Measurements from ENCODE around the gene ZFR2.

DNA sequence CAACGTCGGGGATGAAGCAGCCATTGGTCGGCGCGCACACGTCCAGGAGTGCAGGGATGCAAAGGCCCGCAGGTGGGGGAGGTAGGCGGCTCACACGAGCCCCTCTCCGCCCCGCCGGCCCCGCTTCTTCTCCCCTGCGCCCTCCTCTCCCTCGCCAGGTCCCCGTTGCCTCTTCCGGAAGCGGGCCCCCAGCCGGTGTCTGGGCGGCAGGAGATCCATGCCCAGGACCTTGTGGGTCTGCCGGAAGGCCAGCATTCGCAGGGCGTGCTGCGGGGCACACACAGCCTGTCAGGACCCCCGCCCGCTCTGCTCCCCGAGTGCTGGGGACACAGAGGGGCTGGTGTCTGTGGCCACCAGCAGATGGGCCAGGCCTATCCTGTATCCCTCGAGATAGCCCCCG, 63.0 kb downstream of the ZFR2 start:
- TF ChIP-seq, protein P1, sequence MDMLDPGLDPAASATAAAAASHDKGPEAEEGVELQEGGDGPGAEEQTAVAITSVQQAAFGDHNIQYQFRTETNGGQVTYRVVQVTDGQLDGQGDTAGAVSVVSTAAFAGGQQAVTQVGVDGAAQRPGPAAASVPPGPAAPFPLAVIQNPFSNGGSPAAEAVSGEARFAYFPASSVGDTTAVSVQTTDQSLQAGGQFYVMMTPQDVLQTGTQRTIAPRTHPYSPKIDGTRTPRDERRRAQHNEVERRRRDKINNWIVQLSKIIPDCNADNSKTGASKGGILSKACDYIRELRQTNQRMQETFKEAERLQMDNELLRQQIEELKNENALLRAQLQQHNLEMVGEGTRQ (IDR thresholded peaks at IDR 0.05; ENCODE audit: borderline replicate concordance, low read depth, low read length): no peak
- TF ChIP-seq, protein P2, sequence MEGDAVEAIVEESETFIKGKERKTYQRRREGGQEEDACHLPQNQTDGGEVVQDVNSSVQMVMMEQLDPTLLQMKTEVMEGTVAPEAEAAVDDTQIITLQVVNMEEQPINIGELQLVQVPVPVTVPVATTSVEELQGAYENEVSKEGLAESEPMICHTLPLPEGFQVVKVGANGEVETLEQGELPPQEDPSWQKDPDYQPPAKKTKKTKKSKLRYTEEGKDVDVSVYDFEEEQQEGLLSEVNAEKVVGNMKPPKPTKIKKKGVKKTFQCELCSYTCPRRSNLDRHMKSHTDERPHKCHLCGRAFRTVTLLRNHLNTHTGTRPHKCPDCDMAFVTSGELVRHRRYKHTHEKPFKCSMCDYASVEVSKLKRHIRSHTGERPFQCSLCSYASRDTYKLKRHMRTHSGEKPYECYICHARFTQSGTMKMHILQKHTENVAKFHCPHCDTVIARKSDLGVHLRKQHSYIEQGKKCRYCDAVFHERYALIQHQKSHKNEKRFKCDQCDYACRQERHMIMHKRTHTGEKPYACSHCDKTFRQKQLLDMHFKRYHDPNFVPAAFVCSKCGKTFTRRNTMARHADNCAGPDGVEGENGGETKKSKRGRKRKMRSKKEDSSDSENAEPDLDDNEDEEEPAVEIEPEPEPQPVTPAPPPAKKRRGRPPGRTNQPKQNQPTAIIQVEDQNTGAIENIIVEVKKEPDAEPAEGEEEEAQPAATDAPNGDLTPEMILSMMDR (IDR thresholded peaks at IDR 0.05 in 2 of 3, conservative IDR thresholded peaks at IDR 0.05 in 1 of 3; ENCODE audit: control insufficient read depth in 2 of 3, extremely low read depth in 1 of 3, insufficient read depth in 1 of 3, low read depth in 3 of 3, low read length in 3 of 3): no peak
- TF ChIP-seq HDAC2 (IDR thresholded peaks at IDR 0.05) (no peak), CREM (IDR thresholded peaks at IDR 0.05; ENCODE audit: low read depth) (no peak), RAD51 (IDR thresholded peaks at IDR 0.05) (no peak), POLR2A (IDR thresholded peaks at IDR 0.05; ENCODE audit: low read depth, low read length) (no peak), BMI1 (IDR thresholded peaks at IDR 0.05; ENCODE audit: borderline replicate concordance) (no peak), ZNF274 (IDR thresholded peaks at IDR 0.05; ENCODE audit: insufficient read depth, insufficient read length) (no peak), SIN3A (IDR thresholded peaks at IDR 0.05; ENCODE audit: low read depth, low read length) (no peak)
- TF ChIP-seq, protein P3, sequence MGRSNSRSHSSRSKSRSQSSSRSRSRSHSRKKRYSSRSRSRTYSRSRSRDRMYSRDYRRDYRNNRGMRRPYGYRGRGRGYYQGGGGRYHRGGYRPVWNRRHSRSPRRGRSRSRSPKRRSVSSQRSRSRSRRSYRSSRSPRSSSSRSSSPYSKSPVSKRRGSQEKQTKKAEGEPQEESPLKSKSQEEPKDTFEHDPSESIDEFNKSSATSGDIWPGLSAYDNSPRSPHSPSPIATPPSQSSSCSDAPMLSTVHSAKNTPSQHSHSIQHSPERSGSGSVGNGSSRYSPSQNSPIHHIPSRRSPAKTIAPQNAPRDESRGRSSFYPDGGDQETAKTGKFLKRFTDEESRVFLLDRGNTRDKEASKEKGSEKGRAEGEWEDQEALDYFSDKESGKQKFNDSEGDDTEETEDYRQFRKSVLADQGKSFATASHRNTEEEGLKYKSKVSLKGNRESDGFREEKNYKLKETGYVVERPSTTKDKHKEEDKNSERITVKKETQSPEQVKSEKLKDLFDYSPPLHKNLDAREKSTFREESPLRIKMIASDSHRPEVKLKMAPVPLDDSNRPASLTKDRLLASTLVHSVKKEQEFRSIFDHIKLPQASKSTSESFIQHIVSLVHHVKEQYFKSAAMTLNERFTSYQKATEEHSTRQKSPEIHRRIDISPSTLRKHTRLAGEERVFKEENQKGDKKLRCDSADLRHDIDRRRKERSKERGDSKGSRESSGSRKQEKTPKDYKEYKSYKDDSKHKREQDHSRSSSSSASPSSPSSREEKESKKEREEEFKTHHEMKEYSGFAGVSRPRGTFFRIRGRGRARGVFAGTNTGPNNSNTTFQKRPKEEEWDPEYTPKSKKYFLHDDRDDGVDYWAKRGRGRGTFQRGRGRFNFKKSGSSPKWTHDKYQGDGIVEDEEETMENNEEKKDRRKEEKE (IDR thresholded peaks at IDR 0.05): no peak
- TF ChIP-seq, protein P4, sequence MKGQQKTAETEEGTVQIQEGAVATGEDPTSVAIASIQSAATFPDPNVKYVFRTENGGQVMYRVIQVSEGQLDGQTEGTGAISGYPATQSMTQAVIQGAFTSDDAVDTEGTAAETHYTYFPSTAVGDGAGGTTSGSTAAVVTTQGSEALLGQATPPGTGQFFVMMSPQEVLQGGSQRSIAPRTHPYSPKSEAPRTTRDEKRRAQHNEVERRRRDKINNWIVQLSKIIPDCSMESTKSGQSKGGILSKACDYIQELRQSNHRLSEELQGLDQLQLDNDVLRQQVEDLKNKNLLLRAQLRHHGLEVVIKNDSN (IDR thresholded peaks at IDR 0.05; ENCODE audit: borderline replicate concordance, extremely low read length, insufficient read depth, low read depth, low read length): no peak
- TF ChIP-seq, protein P5, sequence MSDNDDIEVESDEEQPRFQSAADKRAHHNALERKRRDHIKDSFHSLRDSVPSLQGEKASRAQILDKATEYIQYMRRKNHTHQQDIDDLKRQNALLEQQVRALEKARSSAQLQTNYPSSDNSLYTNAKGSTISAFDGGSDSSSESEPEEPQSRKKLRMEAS (IDR thresholded peaks at IDR 0.05; ENCODE audit: low read depth, low read length): no peak
- TF ChIP-seq, protein P6, sequence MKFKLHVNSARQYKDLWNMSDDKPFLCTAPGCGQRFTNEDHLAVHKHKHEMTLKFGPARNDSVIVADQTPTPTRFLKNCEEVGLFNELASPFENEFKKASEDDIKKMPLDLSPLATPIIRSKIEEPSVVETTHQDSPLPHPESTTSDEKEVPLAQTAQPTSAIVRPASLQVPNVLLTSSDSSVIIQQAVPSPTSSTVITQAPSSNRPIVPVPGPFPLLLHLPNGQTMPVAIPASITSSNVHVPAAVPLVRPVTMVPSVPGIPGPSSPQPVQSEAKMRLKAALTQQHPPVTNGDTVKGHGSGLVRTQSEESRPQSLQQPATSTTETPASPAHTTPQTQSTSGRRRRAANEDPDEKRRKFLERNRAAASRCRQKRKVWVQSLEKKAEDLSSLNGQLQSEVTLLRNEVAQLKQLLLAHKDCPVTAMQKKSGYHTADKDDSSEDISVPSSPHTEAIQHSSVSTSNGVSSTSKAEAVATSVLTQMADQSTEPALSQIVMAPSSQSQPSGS (IDR thresholded peaks at IDR 0.05; ENCODE audit: low read length): no peak
